IMR-90 (cell line): ENCODE results near the gene ZNF346. TPM values are rescaled to one million over a fixed set of nuclear protein-coding genes. Genes with fewer than 3 reads are reported as not detected.

Source experiments
- ATAC-seq: fragments of 200-7000 bp; cut with Tn5 transposase; 2 replicates; pipeline ENCODE4 v1.9.1; 2020; ENCODE audit warnings: low read depth, mild to moderate bottlenecking, moderate library complexity
- BruUV-seq: library from RNA; stranded (reverse); fragments of 400-500 nt; replicated peaks from 2 replicates; lab custom pipeline; 2021; lab: Mats Ljungman, UMichigan
- CTCF ChIA-PET: fragments of 300-600 bp; formaldehyde crosslinking; extraction: SDS; loops from one replicate; lab custom pipeline; 2021; ENCODE audit warnings: antibody characterized with exemption; lab: Yijun Ruan, JAX
- POLR2A ChIA-PET: fragments of 300-600 bp; sonication (Branson Sonifier 250); formaldehyde crosslinking; loops from one replicate; lab custom pipeline; 2022; ENCODE audit warnings: antibody characterized with exemption; ENCODE audit not compliant: unreplicated experiment; lab: Charles Lee
- DNase-seq: peaks from one replicate; pipeline ENCODE4 v3.0.0; 2013
- H2AFZ ChIP-seq: replicated peaks from 2 replicates; pipeline ENCODE3; 2013; ENCODE audit warnings: low read length, mild to moderate bottlenecking; ENCODE audit not compliant: poor library complexity
- H2AK5ac ChIP-seq: 2 replicates; pipeline ENCODE4 v1.6.1; 2013; ENCODE audit warnings: low read depth, low read length, inconsistent platforms
- H2AK9ac ChIP-seq: replicated peaks from 2 replicates; pipeline ENCODE3; 2013; ENCODE audit warnings: mild to moderate bottlenecking, low read depth, low read length, moderate library complexity; ENCODE audit not compliant: poor library complexity
- H2BK120ac ChIP-seq: 2 replicates; pipeline ENCODE4 v1.6.1; 2013; ENCODE audit warnings: low read depth, low read length, inconsistent platforms
- H2BK15ac ChIP-seq: 3 replicates; pipeline ENCODE4 v1.6.1; 2013; ENCODE audit warnings: low read depth, low read length, inconsistent platforms
- H2BK20ac ChIP-seq: 2 replicates; pipeline ENCODE4 v1.6.1; 2013; ENCODE audit warnings: low read depth, mild to moderate bottlenecking, inconsistent platforms, low read length, moderate library complexity
- H2BK5ac ChIP-seq: 2 replicates; pipeline ENCODE4 v1.6.1; 2013; ENCODE audit warnings: mild to moderate bottlenecking, low read depth, low read length, inconsistent platforms; ENCODE audit not compliant: poor library complexity, severe bottlenecking
- H3K14ac ChIP-seq: replicated peaks from 2 replicates; pipeline ENCODE4 v1.6.1; 2013; ENCODE audit warnings: low read depth, low read length, inconsistent platforms
- H3K18ac ChIP-seq: 2 replicates; pipeline ENCODE4 v1.6.1; 2013; ENCODE audit warnings: low read depth, low read length, control low read depth
- H3K23ac ChIP-seq: 2 replicates; pipeline ENCODE4 v1.6.1; 2013; ENCODE audit warnings: low read depth, low read length, inconsistent platforms
- H3K27ac ChIP-seq: 2 replicates; pipeline ENCODE4 v1.5.1; 2013; ENCODE audit warnings: mild to moderate bottlenecking, control low read depth, low read length; ENCODE audit not compliant: insufficient read depth
- H3K27me3 ChIP-seq: 2 replicates; pipeline ENCODE4 v1.6.1; 2013; ENCODE audit warnings: low read length; ENCODE audit not compliant: control insufficient read depth, insufficient read depth
- H3K36me3 ChIP-seq: 2 replicates; pipeline ENCODE4 v1.6.1; 2013; ENCODE audit warnings: low read length, mixed read lengths; ENCODE audit not compliant: control insufficient read depth, insufficient read depth
- H3K4ac ChIP-seq: 2 replicates; pipeline ENCODE4 v1.6.1; 2013; ENCODE audit warnings: low read depth, low read length, inconsistent platforms
- H3K4me1 ChIP-seq: 2 replicates; pipeline ENCODE4 v1.6.1; 2013; ENCODE audit warnings: low read length, mixed read lengths; ENCODE audit not compliant: control insufficient read depth, insufficient read depth
- H3K4me2 ChIP-seq: 2 replicates; pipeline ENCODE4 v1.6.1; 2013; ENCODE audit warnings: low read depth, mild to moderate bottlenecking, control low read depth, low read length, moderate library complexity
- H3K4me3 ChIP-seq: 2 replicates; pipeline ENCODE4 v1.5.1; 2013; ENCODE audit warnings: low read depth, mild to moderate bottlenecking, control low read depth, low read length, moderate library complexity; ENCODE audit not compliant: insufficient read depth
- H3K56ac ChIP-seq: 2 replicates; pipeline ENCODE4 v1.6.1; 2013; ENCODE audit warnings: low read length, inconsistent platforms; ENCODE audit not compliant: insufficient read depth; ENCODE audit errors: extremely low read depth
- H3K79me1 ChIP-seq, 2 experiments: 2 replicates each; pipeline ENCODE4 v1.6.1; 2013; ENCODE audit warnings: low read length in 2 of 2, inconsistent platforms in 1 of 2, low read depth in 1 of 2
- H3K9ac ChIP-seq: 2 replicates; pipeline ENCODE4 v1.6.1; 2013; ENCODE audit warnings: low read depth, low read length, control low read depth
- H3K9me1 ChIP-seq: 2 replicates; pipeline ENCODE4 v1.6.1; 2013; ENCODE audit warnings: low read length, inconsistent platforms; ENCODE audit not compliant: insufficient read depth
- H3K9me3 ChIP-seq: 2 replicates; pipeline ENCODE4 v1.6.1; 2013; ENCODE audit warnings: low read length; ENCODE audit not compliant: control insufficient read depth, insufficient read depth
- H4K20me1 ChIP-seq: 2 replicates; pipeline ENCODE4 v1.6.1; 2013; ENCODE audit warnings: low read length, inconsistent platforms; ENCODE audit not compliant: insufficient read depth
- H4K5ac ChIP-seq: 2 replicates; pipeline ENCODE4 v1.6.1; 2013; ENCODE audit warnings: mild to moderate bottlenecking, low read depth, low read length, control low read depth
- H4K8ac ChIP-seq, 2 experiments: 2 replicates each; pipeline ENCODE4 v1.6.1; 2013; ENCODE audit warnings: low read depth in 2 of 2, low read length in 2 of 2, control low read depth in 1 of 2, inconsistent platforms in 1 of 2
- H4K91ac ChIP-seq: 2 replicates; pipeline ENCODE4 v1.6.1; 2013; ENCODE audit warnings: low read depth, low read length, inconsistent platforms; ENCODE audit not compliant: insufficient read depth
- CEBPB ChIP-seq: IDR thresholded peaks from 2 replicates; pipeline ENCODE4 v1.6.1; 2012; ENCODE audit warnings: low read depth, low read length, improper control_type of control experiment
- CHD1 ChIP-seq: IDR thresholded peaks from 2 replicates; pipeline ENCODE4 v1.6.1; 2012; ENCODE audit warnings: low read depth, low read length, improper control_type of control experiment
- CTCF ChIP-seq: conservative IDR thresholded peaks from 2 replicates; pipeline ENCODE4 v1.5.1; 2012; ENCODE audit warnings: mild to moderate bottlenecking, low read depth, low read length, improper control_type of control experiment
- ELK1 ChIP-seq: fragments of 150-350 bp; IDR thresholded peaks from 2 replicates; pipeline ENCODE4 v1.6.1; 2016; ENCODE audit warnings: low read depth, mild to moderate bottlenecking, low read length, moderate library complexity, borderline replicate concordance
- MAFK ChIP-seq: IDR thresholded peaks from 2 replicates; pipeline ENCODE4 v1.6.1; 2012; ENCODE audit warnings: low read depth, low read length, improper control_type of control experiment
- MXI1 ChIP-seq: IDR thresholded peaks from 2 replicates; pipeline ENCODE4 v1.6.1; 2012; ENCODE audit warnings: low read depth, mild to moderate bottlenecking, low read length, moderate library complexity, borderline replicate concordance
- POLR2A ChIP-seq: IDR thresholded peaks from 2 replicates; pipeline ENCODE4 v1.6.1; 2012; ENCODE audit warnings: mild to moderate bottlenecking, low read depth, low read length
- RAD21 ChIP-seq: IDR thresholded peaks from 2 replicates; pipeline ENCODE4 v1.6.1; 2012; ENCODE audit warnings: low read length, improper control_type of control experiment
- RCOR1 ChIP-seq: IDR thresholded peaks from 2 replicates; pipeline ENCODE4 v1.6.1; 2012; ENCODE audit warnings: mild to moderate bottlenecking, low read length, improper control_type of control experiment; ENCODE audit not compliant: insufficient replicate concordance
- RFX5 ChIP-seq: IDR thresholded peaks from 2 replicates; pipeline ENCODE4 v1.8.0; 2012; ENCODE audit warnings: low read depth, mild to moderate bottlenecking, low read length, moderate library complexity
- SMC3 ChIP-seq: fragments of 150-350 bp; IDR thresholded peaks from 2 replicates; pipeline ENCODE4 v1.6.1; 2016; ENCODE audit warnings: low read depth, mild to moderate bottlenecking, antibody characterized with exemption, low read length, moderate library complexity
- USF2 ChIP-seq: fragments of 150-350 bp; IDR thresholded peaks from 2 replicates; pipeline ENCODE4 v1.6.1; 2017; ENCODE audit warnings: mild to moderate bottlenecking, antibody characterized with exemption, low read length, low read depth
- WGBS, 2 experiments: methylation state at CpG; one replicate each; pipeline versions ENCODE4 v1.1.5 to v1.1.7; 2013; ENCODE audit warnings: missing lambda C conversion rate in 2 of 2; ENCODE audit not compliant: insufficient read length in 1 of 2; ENCODE audit errors: extremely low coverage in 2 of 2; 5-methylcytosine and 5-hydroxymethylcytosine counted together
- dilution Hi-C: fragments of 300-500 bp; cut with HindIII; formaldehyde crosslinking; loops from one replicate; pipeline ENCODE4 v1.14.3; 2018; ENCODE audit warnings: low sequenced_read_pairs; ENCODE audit not compliant: unreplicated experiment
- in situ Hi-C: fragments of 300-500 bp; cut with MboI; formaldehyde crosslinking; loops from 3 replicates; pipeline ENCODE4 v1.14.3; 2019; ENCODE audit warnings: low sequenced_read_pairs, inconsistent platforms, mixed read lengths
- intact Hi-C: fragments of 100-400 bp; cut with micrococcal nuclease; formaldehyde crosslinking; loops from 2 replicates; pipeline ENCODE4 v1.10.0; 2022
- polyA plus RNA-seq, 3 experiments: library from polyadenylated mRNA; depleted of rRNA; stranded (reverse); fragments of >200 nt; gene quantifications; 2 replicates each; pipeline ENCODE4 v1.2.3, GENCODE V29; 2012; ENCODE audit warnings: low replicate concordance in 1 of 3
- total RNA-seq: library from RNA; depleted of rRNA; stranded (reverse); fragments of >200 nt; gene quantifications from 2 replicates; pipeline ENCODE4 v1.2.3, GENCODE V29; 2012

The ZNF346 gene
- total and polyA plus RNA-seq, 2 of the 4 experiments (the other 2 are of a cell fraction) = 15.1 to 17.0 TPM

GRCh38 chr5:177067503-177067902, 45.0 kb downstream of the ZNF346 start:
- Histone ChIP-seq H4K8ac (no peak overlapping the region), H4K91ac (no peak overlapping the region), H3K27me3 (no peaks in the 10 kb centered on the region), H3K56ac (no peak overlapping the region), H2BK5ac (no peak overlapping the region), H3K4ac (no peak overlapping the region), H2BK15ac (no peak overlapping the region), H4K20me1 (no peaks in the 10 kb centered on the region; the same call in 1 of the 2 replicates), H3K4me1 (peaks cover 7% of the 10 kb centered on the region), H3K4me3 (no peak overlapping the region), H2BK20ac (no peak overlapping the region), H3K27ac (no peak overlapping the region), H3K14ac (no peak overlapping the region), H3K9me1 (peaks cover 9% of the 10 kb centered on the region; the same call in 1 of the 2 replicates), H3K9me3 (no peaks in the 10 kb centered on the region), H3K23ac (no peak overlapping the region), H3K79me1 (no peaks in the 10 kb centered on the region), H4K5ac (no peak overlapping the region), H2BK120ac (no peak overlapping the region), H2AFZ (no peak overlapping the region), H3K4me2 (no peak overlapping the region), H3K18ac (no peak overlapping the region), H3K36me3 (peaks cover 22% of the 10 kb centered on the region), H2AK5ac (no peak overlapping the region), H2AK9ac (no peak overlapping the region), H3K9ac (no peak overlapping the region)
- WGBS, 2 experiments = no CpG with 5 or more reads among the region's 5 CpGs
- intact Hi-C loops = no loop called here
- in situ Hi-C loops = no loop called here
- no TSS peak for BruUV-seq
- DNase-seq (no peak), ATAC-seq (peak; percentile 18)
- dilution Hi-C loops = no loop called here
- ChIA-PET CTCF (no interaction called here), POLR2A (no interaction called here)
- TF ChIP-seq ELK1 (no peak), USF2 (no peak), MAFK (no peak), SMC3 (no peak), CTCF (no peak), MXI1 (no peak), POLR2A (no peak), RFX5 (no peak), CEBPB (no peak), RAD21 (no peak), RCOR1 (no peak), CHD1 (no peak)
